CD4-positive, alpha-beta T cell (primary cell): ENCODE measurements around the gene KIF5B. TPM values are rescaled to one million over a fixed set of nuclear protein-coding genes. Genes with fewer than 3 reads are reported as not detected.

Experiments used
- ATAC-seq: fragments of 200-7000 bp; cut with Tn5 transposase; one replicate; pipeline ENCODE4 v1.10.0; 2022; ENCODE audit warnings: mild to moderate bottlenecking; ENCODE audit not compliant: poor library complexity
- CTCF ChIA-PET: fragments of 350-600 bp; sonication (Branson Sonifier 250); formaldehyde crosslinking; loops from one replicate; lab custom pipeline; 2021; ENCODE audit warnings: antibody characterized with exemption, inconsistent platforms; lab: Charles Lee
- POLR2A ChIA-PET: fragments of 350-600 bp; sonication (Branson Sonifier 250); formaldehyde crosslinking; loops from one replicate; lab custom pipeline; 2021; ENCODE audit warnings: antibody characterized with exemption, inconsistent platforms; lab: Charles Lee
- DNase-seq, 14 experiments: peaks; one replicate each; pipeline ENCODE4 v3.0.0-alpha.2; 2013 to 2020; ENCODE audit warnings: mixed read lengths in 2 of 14
- H3K27ac ChIP-seq, 2 donors: one replicate each; pipeline versions ENCODE4 v1.5.1 to v1.7.0; 2013; ENCODE audit warnings: low read length in 2 of 2, low read depth in 1 of 2, mild to moderate bottlenecking in 1 of 2
- H3K27me3 ChIP-seq, 2 experiments: 1 replicate in 1 of 2; 2 replicates in 1 of 2; pipeline versions ENCODE4 v1.6.1 to v1.7.0; 2013; ENCODE audit warnings: low read length in 2 of 2, control low read depth in 1 of 2, mild to moderate bottlenecking in 1 of 2, moderate library complexity in 1 of 2; ENCODE audit not compliant: insufficient read depth in 2 of 2, control insufficient read depth in 1 of 2
- H3K36me3 ChIP-seq: one replicate; pipeline ENCODE4 v1.6.1; 2013; ENCODE audit warnings: low read length, control low read depth; ENCODE audit not compliant: insufficient read depth
- H3K4me1 ChIP-seq: one replicate; pipeline ENCODE4 v1.6.1; 2013; ENCODE audit warnings: low read length, control low read depth; ENCODE audit not compliant: insufficient read depth
- H3K4me3 ChIP-seq: one replicate; pipeline ENCODE4 v1.5.1; 2013; ENCODE audit warnings: mild to moderate bottlenecking, low read length, moderate library complexity
- H3K9me3 ChIP-seq, 2 experiments: 1 replicate in 1 of 2; 2 replicates in 1 of 2; pipeline versions ENCODE4 v1.6.1 to v1.7.0; 2013; ENCODE audit warnings: low read length in 2 of 2, mild to moderate bottlenecking in 2 of 2, control low read depth in 1 of 2, moderate library complexity in 1 of 2; ENCODE audit not compliant: control insufficient read depth in 1 of 2, insufficient read depth in 1 of 2
- H3K27ac Mint-ChIP-seq: one replicate; pipeline ENCODE4 v1.8.0; 2020; ENCODE audit warnings: mixed read lengths
- H3K27me3 Mint-ChIP-seq: one replicate; pipeline ENCODE4 v1.8.0; 2021; ENCODE audit warnings: mixed read lengths
- H3K36me3 Mint-ChIP-seq: one replicate; pipeline ENCODE4 v1.8.0; 2021; ENCODE audit warnings: low read depth, mixed read lengths
- H3K4me1 Mint-ChIP-seq: one replicate; pipeline ENCODE4 v1.8.0; 2021; ENCODE audit warnings: low read depth, mixed read lengths
- H3K4me3 Mint-ChIP-seq: one replicate; pipeline ENCODE4 v1.8.0; 2020; ENCODE audit warnings: mild to moderate bottlenecking, mixed read lengths
- H3K9me3 Mint-ChIP-seq: one replicate; pipeline ENCODE4 v1.8.0; 2020; ENCODE audit warnings: mixed read lengths
- CTCF ChIP-seq: fragments of 200-600 bp; IDR thresholded peaks from one replicate; pipeline ENCODE4 v1.8.0; 2022; ENCODE audit warnings: antibody characterized with exemption, mild to moderate bottlenecking
- intact Hi-C, 2 experiments: fragments of 100-400 bp; cut with DNase I in 1 of 2; cut with micrococcal nuclease in 1 of 2; formaldehyde crosslinking; loops; one replicate each; pipeline versions ENCODE4 v1.15.1 to v1.9.0; 2023 to 2025; cut with DNase I, micrococcal nuclease
- polyA plus RNA-seq, 2 donors: library from polyadenylated mRNA; unstranded; fragments of 120-200 nt; gene quantifications; one replicate each; pipeline ENCODE4 v1.2.1, GENCODE V29; 2013
- total RNA-seq, 174 experiments: library from RNA in 2 of 174; stranded (reverse) in 2 of 174; gene quantifications; one replicate each; pipeline ENCODE4 v1.2.3 and lab custom pipeline; 2021 to 2026

Gene KIF5B
- total RNA-seq (10 to 100 TPM; 58.3 to 59.0 TPM), total RNA-seq (lab: John Stamatoyannopoulos, UW) (191 to 480 (median 273) reads per million in 172 experiments)
- 44.8 TPM for polyA plus RNA-seq (2013, experiment 1 of 2)
- polyA plus RNA-seq (2013, experiment 2 of 2), result 53.9 TPM

GRCh38 chr10:32056136-32057035, at the start of gene KIF5B:
TSS of gene KIF5B (minus strand) at chr10:32056425. CDS start at chr10:32055973, 452 bp downstream.
- Mint-ChIP-seq H3K9me3 (no peaks in the 10 kb centered on the region), H3K4me1 (peaks cover 50% of the 10 kb centered on the region)
- CTCF ChIA-PET, result no interaction called here

GRCh38 chr10:32105782-32106382, 49.7 kb upstream of the KIF5B start:
- no peaks in the 10 kb centered on the region for H3K36me3 ChIP-seq
- no peak for TF ChIP-seq CTCF
- H3K27ac ChIP-seq, result no peak overlapping the region
- H3K4me1 ChIP-seq, result no peaks in the 10 kb centered on the region
- DNase-seq (no peak), ATAC-seq (no peak)
- ChIA-PET CTCF (no interaction called here), POLR2A (no interaction called here)
- intact Hi-C loops, result no loop called here
- no peaks in the 10 kb centered on the region for H3K36me3 Mint-ChIP-seq
- no peaks in the 10 kb centered on the region for H3K4me1 Mint-ChIP-seq
- no peak overlapping the region for H3K4me3 Mint-ChIP-seq
- no peaks in the 10 kb centered on the region for H3K9me3 Mint-ChIP-seq
- H3K27me3 Mint-ChIP-seq, result peaks cover 6% of the 10 kb centered on the region
- peaks cover 0 to 9% of the 10 kb centered on the region in 2 experiments for H3K9me3 ChIP-seq
- H3K4me3 ChIP-seq, result no peak overlapping the region
- H3K27ac Mint-ChIP-seq, result no peak overlapping the region
- H3K27me3 ChIP-seq, result no peaks in the 10 kb centered on the region

More at GRCh38 chr10:32056136-32057035, at the start of gene KIF5B:
- Mint-ChIP-seq H3K36me3 (peaks cover 16% of the 10 kb centered on the region), H3K4me3 (peak within 1 kb of the TSS; percentile 95), H3K27me3 (no peaks in the 10 kb centered on the region), H3K27ac (peak within 1 kb of the TSS; percentile 95)
- Histone ChIP-seq H3K9me3 (no peaks in the 10 kb centered on the region), H3K27me3 (no peaks in the 10 kb centered on the region), H3K27ac (peak within 1 kb of the TSS; percentile 77 to 92), H3K4me3 (peak within 1 kb of the TSS; percentile 98), H3K4me1 (peaks cover 17% of the 10 kb centered on the region), H3K36me3 (peaks cover 2% of the 10 kb centered on the region)
- POLR2A ChIA-PET, result interaction anchor here (0.5 to 1.3 kb wide), 8 partner anchors 9 to 1024 kb away, joined by 3 to 8 read pairs (median 4); partner anchors contain the start of gene ZNF438
- no peak for TF ChIP-seq CTCF
- DNase-seq, result peak; percentile 74 to 95 (median 84)
- ATAC-seq, result peak; percentile 79
- intact Hi-C loops, result loop anchor here (5.0 to 10.0 kb wide), 7 partner anchors 129 to 1349 kb away; partner anchors contain the start of genes ARHGAP12 (in 1 of the 2), CCDC7 (in 1 of the 2) and ZNF438 (in 1 of the 2)

- DNase-seq, result no peak
- no peaks in the 10 kb centered on the region for H3K4me1 ChIP-seq
- no peaks in the 10 kb centered on the region for H3K36me3 ChIP-seq
- H3K4me3 Mint-ChIP-seq, result no peak overlapping the region
- no peak overlapping the region for H3K27ac ChIP-seq
- no peak for ATAC-seq
- no peak for TF ChIP-seq CTCF
- ChIA-PET POLR2A (no interaction called here), CTCF (no interaction called here)
- H3K36me3 Mint-ChIP-seq, result no peaks in the 10 kb centered on the region
- no peak overlapping the region for H3K4me3 ChIP-seq
- no peaks in the 10 kb centered on the region for H3K9me3 Mint-ChIP-seq
- H3K27me3 ChIP-seq, result no peaks in the 10 kb centered on the region
- intact Hi-C loops, result no loop called here
- H3K27ac Mint-ChIP-seq, result no peak overlapping the region
- peaks cover 6% of the 10 kb centered on the region for H3K27me3 Mint-ChIP-seq
- no peaks in the 10 kb centered on the region for H3K4me1 Mint-ChIP-seq
- peaks cover 0 to 5% of the 10 kb centered on the region in 2 experiments for H3K9me3 ChIP-seq
These were observed 48.6 kb upstream of the KIF5B start for GRCh38 chr10:32104622-32105509.
